IPS-11a (cell line): ENCODE measurements around the gene TUBB2A.
A peak's percentile ranks its signal among the peaks of the same experiment; 100 is the strongest.
"Not testable (repeated sequence)": the region's sequence is repeated elsewhere in the genome, so short reads cannot be mapped to it uniquely, and the experiment has no call there.

ENCODE experiments used
- H3K4me3 ChIP-seq: one replicate; pipeline ENCODE4 v1.5.1; 2013; ENCODE audit warnings: low read depth, low read length, control low read depth

Gene TUBB2A

GRCh38 chr6:3181105-3181504 is 23.8 kb upstream of the TUBB2A start:
- H3K4me3 ChIP-seq, result no peak overlapping the region

- not testable (repeated sequence) for H3K4me3 ChIP-seq
Observed at GRCh38 chr6:3179945-3180344, 22.6 kb upstream of the TUBB2A start.

GRCh38 chr6:3178666-3179065 is 21.3 kb upstream of the TUBB2A start:
- H3K4me3 ChIP-seq, result not testable (repeated sequence)

DNA sequence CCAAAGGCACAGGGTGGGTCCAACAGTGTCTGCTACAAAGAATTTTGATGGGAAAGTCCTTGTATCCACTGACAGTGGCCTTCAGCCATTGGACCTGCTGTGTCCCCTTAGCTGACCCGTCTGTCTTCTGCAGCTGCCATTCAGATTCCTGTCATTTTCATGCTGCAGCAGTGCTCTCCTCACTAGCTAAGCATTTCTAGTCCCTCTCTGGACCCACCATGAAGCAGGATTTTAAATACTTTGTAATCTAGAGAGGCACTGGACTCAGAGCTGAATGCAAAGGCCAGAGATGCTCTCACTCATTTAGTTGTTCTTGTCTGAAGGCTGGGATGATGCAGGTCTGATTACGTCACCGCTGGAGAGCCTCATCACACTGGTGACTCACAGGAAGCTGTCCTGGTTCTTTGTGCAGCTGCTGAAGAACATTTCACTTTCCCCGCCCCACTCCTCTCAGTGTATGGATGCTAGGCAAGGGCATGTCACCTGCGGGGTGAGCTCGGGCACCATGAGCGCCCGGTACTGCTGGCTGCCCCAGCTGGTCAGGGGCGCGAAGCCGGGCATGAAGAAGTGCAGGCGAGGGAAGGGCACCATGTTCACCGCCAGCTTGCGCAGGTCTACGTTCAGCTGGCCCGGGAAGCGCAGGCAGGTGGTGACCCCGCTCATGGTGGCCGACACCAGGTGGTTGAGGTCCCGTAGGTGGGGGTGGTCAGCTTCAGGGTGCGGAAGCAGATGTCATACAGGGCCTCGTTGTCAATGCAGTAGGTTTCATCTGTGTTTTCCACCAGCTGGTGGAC is 19.4 kb upstream of the TUBB2A start:
- no peak overlapping the region for H3K4me3 ChIP-seq

DNA sequence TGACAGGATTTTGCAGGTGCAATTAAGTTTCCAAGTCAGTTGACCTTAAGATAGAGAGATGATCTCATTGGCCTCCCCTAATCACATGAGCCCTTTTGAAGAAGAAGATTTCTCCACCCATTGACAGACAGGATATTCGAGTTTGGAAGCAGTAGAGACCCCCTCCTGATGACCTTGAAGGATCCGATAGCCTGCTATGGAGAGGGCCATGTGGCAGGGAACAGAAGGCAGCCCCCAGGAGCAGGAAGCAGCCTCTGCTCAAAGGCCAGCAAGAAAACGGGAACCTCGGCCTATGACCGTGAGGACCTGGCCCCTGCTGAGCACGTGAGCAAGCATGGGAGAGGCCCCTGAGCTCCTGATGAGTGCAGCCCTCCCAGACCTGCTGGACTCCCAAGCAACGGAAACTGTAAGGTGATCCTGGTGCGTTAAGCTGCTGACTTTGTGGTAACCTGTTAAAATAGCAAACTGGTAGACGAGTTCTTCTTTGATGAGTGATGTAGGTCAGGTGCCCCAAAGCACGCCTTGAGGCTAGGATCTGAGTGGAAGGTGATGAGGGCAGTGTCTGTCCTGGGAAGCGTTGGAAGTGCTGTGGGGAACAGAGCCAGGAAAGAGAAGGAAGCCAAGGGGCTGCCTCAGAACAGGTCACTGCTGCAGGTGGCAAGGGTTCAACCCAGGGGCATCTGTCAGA is 18.5 kb upstream of the TUBB2A start:
- no peak overlapping the region for H3K4me3 ChIP-seq

DNA sequence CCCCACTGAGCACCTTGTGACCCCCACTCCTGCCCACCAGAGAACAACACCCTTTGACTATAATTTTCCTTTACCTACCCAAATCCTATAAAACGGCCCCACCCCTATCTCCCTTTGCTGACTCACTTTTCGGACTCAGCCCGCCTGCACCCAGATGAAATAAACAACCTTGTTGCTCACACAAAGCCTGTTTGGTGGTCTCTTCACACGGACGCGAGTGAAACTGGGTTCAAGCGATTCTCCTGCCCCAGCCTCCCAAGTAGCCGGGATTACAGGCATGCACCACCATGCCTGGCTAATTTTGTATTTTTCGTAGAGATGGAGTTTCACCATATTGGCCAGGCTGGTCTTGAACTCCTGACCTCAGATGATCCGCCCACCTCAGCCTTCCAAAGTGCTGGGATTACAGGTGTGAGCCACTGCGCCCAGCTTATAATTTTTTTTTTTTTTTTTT is 16.3 kb upstream of the TUBB2A start:
- H3K4me3 ChIP-seq, result not testable (repeated sequence)

- not testable (repeated sequence) for H3K4me3 ChIP-seq
Observed at GRCh38 chr6:3172789-3173188, 15.4 kb upstream of the TUBB2A start.

- not testable (repeated sequence) for H3K4me3 ChIP-seq
Observed at GRCh38 chr6:3171313-3172175, 14.2 kb upstream of the TUBB2A start.

GRCh38 chr6:3170676-3171075 is 13.3 kb upstream of the TUBB2A start:
- H3K4me3 ChIP-seq, result not testable (repeated sequence)

GRCh38 chr6:3168046-3168445 is 10.7 kb upstream of the TUBB2A start:
- not testable (repeated sequence) for H3K4me3 ChIP-seq

GRCh38 chr6:3166535-3167225 is 9.3 kb upstream of the TUBB2A start:
- H3K4me3 ChIP-seq, result not testable (repeated sequence)

DNA sequence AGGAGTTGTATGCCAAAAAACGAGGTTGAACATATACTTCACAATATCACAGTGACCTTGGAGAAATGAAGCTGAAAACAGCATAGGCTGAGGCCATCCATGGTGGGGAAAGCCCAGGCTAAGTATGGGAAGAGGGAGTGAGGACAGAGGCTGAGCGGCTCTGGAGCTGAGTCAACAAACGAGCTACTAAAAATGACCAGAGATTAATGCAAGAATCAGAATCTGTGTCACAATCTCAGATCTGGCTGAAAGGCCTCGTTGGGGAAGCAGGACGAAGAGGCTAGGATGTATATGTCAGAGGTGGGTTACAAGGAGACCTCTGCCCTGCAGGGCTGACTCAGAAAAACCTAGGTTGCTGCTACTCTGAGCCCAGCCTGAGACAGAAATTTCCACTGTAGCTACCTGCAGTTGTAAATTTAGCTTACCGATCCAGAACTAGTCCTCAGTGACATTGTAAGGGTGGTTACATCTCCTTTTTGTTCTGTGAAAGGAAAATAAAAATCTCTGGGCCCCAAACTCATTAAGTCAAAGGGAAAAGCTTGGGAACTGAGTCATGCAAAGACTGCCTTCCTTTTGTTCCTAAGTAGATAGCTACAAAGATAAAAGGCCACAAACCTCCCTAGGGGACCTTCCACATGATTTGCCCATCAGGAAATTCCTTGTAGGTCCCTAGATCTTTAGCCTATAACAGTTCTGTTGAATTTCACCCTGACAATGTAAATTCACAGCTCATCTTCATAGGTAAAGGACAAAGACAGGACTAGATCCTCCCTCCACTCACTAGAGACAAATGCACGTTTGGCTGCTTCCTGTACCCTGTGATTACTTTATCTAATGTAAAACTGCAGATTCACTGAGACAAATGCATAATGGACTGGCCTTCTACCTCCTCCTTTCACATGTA is 8.5 kb upstream of the TUBB2A start:
- H3K4me3 ChIP-seq, result no peak overlapping the region

GRCh38 chr6:3164388-3164787 is 7.0 kb upstream of the TUBB2A start:
- no peak overlapping the region for H3K4me3 ChIP-seq

- peak overlapping the region; percentile 14 for H3K4me3 ChIP-seq
Observed at GRCh38 chr6:3163248-3163594, 5.9 kb upstream of the TUBB2A start.

DNA sequence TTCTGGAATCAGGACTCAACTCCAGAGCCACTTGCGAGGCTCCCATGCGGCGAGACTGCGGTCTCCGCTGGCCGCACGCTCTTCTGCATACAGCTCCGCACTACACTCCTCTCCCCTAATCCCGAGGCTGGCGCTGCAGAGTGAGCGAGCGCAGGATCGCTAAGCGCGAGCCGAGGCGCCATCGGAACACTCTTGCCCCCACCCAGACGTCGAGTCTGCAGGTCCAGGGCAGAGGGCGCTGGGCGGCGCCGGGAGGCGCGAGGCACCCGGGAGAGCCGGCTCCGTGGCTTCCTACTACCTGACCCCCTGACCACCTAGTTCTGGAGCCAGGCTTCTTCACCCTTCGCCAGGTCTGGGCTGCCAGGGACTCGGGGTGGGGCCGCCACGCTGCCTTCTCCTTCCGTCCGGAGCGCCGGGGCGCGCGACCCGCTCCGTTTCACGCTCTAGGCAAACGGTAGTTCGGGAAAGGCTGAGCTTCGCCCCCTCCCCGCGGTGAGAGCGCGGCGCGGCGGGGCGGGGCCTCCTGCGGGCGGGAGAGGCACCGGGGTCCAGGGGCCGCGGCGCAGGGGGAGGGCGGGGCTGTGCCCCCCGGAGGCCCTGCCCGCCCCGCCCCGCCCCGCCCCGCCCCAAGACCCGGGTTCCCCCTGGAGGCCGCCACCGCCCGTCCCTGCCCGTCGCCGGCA is 5.4 kb upstream of the TUBB2A start:
- peak overlapping the region; percentile 70 for H3K4me3 ChIP-seq

- peak overlapping the region; percentile 70 for H3K4me3 ChIP-seq
Observed at GRCh38 chr6:3162067-3162497, 4.7 kb upstream of the TUBB2A start.

DNA sequence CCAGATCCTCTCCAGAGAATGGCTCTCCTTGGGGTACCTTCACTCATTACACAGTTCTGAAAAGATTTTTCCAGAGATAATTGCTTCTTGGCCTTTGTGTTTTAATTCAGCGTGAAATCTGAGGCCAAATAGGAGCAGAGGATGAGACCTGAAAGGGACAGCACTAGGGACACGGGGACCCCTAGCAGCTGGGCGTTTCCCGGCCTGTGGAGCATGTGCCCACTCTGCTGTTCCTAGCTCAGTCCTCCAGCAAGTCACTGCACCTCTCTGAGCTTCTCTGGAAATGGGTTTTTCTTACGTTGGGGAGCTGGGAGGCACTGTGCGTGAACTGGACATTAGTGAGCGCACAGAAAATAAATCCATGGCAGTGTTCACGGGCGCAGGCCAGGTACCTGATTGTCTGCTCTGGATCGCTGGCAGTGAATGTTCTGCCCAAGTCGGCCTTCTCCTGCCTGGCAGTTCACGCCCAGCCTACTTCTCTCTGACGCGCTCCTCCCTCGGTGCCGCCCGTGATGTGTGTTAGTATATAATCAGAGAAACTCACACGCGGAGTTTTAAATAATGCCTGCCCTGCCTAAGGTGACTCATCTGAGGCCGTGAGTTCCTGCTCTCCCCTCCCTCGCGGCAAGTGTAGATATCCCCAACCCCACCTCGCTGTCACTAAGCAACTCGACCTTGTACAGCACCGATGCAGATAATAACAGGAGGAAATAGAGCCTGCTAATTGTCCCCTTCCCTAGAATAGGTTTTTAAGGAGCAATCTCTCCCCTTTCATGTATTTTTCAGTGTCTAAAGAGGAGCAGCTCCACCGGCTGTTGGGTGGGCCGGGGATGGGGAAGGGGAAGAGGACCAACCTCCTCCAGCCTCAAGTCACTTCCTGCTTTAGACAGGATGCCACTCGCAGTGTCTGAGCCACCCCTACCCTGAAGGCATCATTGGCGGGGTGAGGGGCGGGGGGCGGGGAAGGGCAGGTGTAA is 2.7 kb upstream of the TUBB2A start:
- H3K4me3 ChIP-seq, result no peak overlapping the region
